Measurements from ENCODE around the gene POLA1.

The POLA1 gene

GRCh38 chrX:24692305-24692704 lies 1.4 kb upstream of the POLA1 start:
- no peak for DNase-seq

- DNase-seq = no peak
Observed at GRCh38 chrX:24694825-24695224, 1.1 kb downstream of the POLA1 start.

GRCh38 chrX:24696294-24696693 lies 2.6 kb downstream of the POLA1 start:
- DNase-seq = no peak

GRCh38 chrX:24702362-24703184 lies 8.9 kb downstream of the POLA1 start:
- no peak for DNase-seq

- DNase-seq = peak; percentile 14 to 31
Observed at GRCh38 chrX:24703185-24703494, 9.4 kb downstream of the POLA1 start.

- DNase-seq = no peak
Observed at GRCh38 chrX:24718771-24719170, 25.1 kb downstream of the POLA1 start.

GRCh38 chrX:24720036-24720435 lies 26.3 kb downstream of the POLA1 start:
- DNase-seq = no peak

GRCh38 chrX:24728530-24728929 lies 34.8 kb downstream of the POLA1 start:
- no peak for DNase-seq

GRCh38 chrX:24732766-24733500 lies 39.2 kb downstream of the POLA1 start:
- no peak for DNase-seq

GRCh38 chrX:24741330-24741729 lies 47.6 kb downstream of the POLA1 start:
- DNase-seq = no peak

- no peak for DNase-seq
Observed at GRCh38 chrX:24748196-24748595, 54.5 kb downstream of the POLA1 start.

GRCh38 chrX:24759786-24760185 lies 66.1 kb downstream of the POLA1 start:
- no peak for DNase-seq

GRCh38 chrX:24760363-24761000 lies 66.8 kb downstream of the POLA1 start:
- no peak for DNase-seq

- no peak for DNase-seq
Observed at GRCh38 chrX:24761306-24761705, 67.6 kb downstream of the POLA1 start.

GRCh38 chrX:24763989-24764388 lies 70.3 kb downstream of the POLA1 start:
- no peak for DNase-seq

GRCh38 chrX:24767557-24767956 lies 73.8 kb downstream of the POLA1 start:
- no peak for DNase-seq

- no peak for DNase-seq
Observed at GRCh38 chrX:24768556-24768955, 74.8 kb downstream of the POLA1 start.

GRCh38 chrX:24774650-24775049 lies 80.9 kb downstream of the POLA1 start:
- DNase-seq = no peak

GRCh38 chrX:24775891-24776290 lies 82.2 kb downstream of the POLA1 start:
- DNase-seq = no peak

GRCh38 chrX:24777660-24778059 lies 83.9 kb downstream of the POLA1 start:
- no peak for DNase-seq

- no peak for DNase-seq
Observed at GRCh38 chrX:24782011-24782410, 88.3 kb downstream of the POLA1 start.

- no peak for DNase-seq
Observed at GRCh38 chrX:24789047-24789446, 95.3 kb downstream of the POLA1 start.

GRCh38 chrX:24790166-24790565 lies 96.4 kb downstream of the POLA1 start:
- no peak for DNase-seq

- no peak for DNase-seq
Observed at GRCh38 chrX:24796204-24796603, 102.5 kb downstream of the POLA1 start.

Measured in activated CD4-positive, alpha-beta T cell treated with anti-CD3 and anti-CD28 coated beads, Interleukin-2, amount 50 U/mL, for 48 hours (primary cell).